MM.1S (cell line): ENCODE results near the gene CNTN1.

Experiments used
- DNase-seq: peaks from one replicate; pipeline ENCODE4 v3.0.0-alpha.2; 2015
- H2AFZ ChIP-seq: fragments of 300-600 bp; sonication (generic); 2 replicates; pipeline ENCODE4 v1.6.0; 2016; ENCODE audit warnings: antibody characterized with exemption, low read length
- H3F3A ChIP-seq: fragments of 300-600 bp; sonication (generic); 2 replicates; pipeline ENCODE4 v1.6.1; 2016; ENCODE audit warnings: mild to moderate bottlenecking, antibody characterized with exemption, low read length, moderate library complexity, mixed read lengths; ENCODE audit not compliant: insufficient read depth
- H3K27ac ChIP-seq: fragments of 300-600 bp; sonication (generic); 2 replicates; pipeline ENCODE4 v1.5.1; 2016; ENCODE audit warnings: mild to moderate bottlenecking, low read length
- H3K27me3 ChIP-seq: fragments of 300-600 bp; sonication (generic); replicated peaks from 2 replicates; pipeline ENCODE4 v1.6.0; 2016; ENCODE audit warnings: low read length; ENCODE audit not compliant: insufficient read depth
- H3K36me3 ChIP-seq: fragments of 300-600 bp; sonication (generic); replicated peaks from 2 replicates; pipeline ENCODE4 v1.6.1; 2016; ENCODE audit warnings: mild to moderate bottlenecking, low read length, mixed read lengths; ENCODE audit not compliant: insufficient read depth
- H3K4me1 ChIP-seq: fragments of 300-600 bp; sonication (generic); 2 replicates; pipeline ENCODE4 v1.6.1; 2016; ENCODE audit warnings: low read length, mixed read lengths
- H3K4me2 ChIP-seq: fragments of 300-600 bp; sonication (generic); 2 replicates; pipeline ENCODE4 v1.6.0; 2016; ENCODE audit warnings: low read depth, low read length
- H3K4me3 ChIP-seq: fragments of 300-600 bp; sonication (generic); 2 replicates; pipeline ENCODE4 v1.5.1; 2016; ENCODE audit warnings: low read length, mixed read lengths
- H3K79me2 ChIP-seq: fragments of 300-600 bp; sonication (generic); 2 replicates; pipeline ENCODE4 v1.6.1; 2016; ENCODE audit warnings: mixed run types, low read length, mixed read lengths
- H3K9ac ChIP-seq: fragments of 300-600 bp; sonication (generic); 2 replicates; pipeline ENCODE4 v1.6.1; 2016; ENCODE audit warnings: low read length, mixed read lengths
- H3K9me2 ChIP-seq: fragments of 300-600 bp; sonication (generic); replicated peaks from 2 replicates; pipeline ENCODE4 v1.6.1; 2016; ENCODE audit warnings: mild to moderate bottlenecking, low read length, mixed read lengths; ENCODE audit not compliant: insufficient read depth
- H3K9me3 ChIP-seq: fragments of 300-600 bp; sonication (generic); replicated peaks from 2 replicates; pipeline ENCODE4 v1.6.1; 2016; ENCODE audit warnings: mild to moderate bottlenecking, low read length, mixed read lengths; ENCODE audit not compliant: insufficient read depth
- H4K20me1 ChIP-seq: fragments of 300-600 bp; sonication (generic); 2 replicates; pipeline ENCODE4 v1.6.1; 2016; ENCODE audit warnings: mild to moderate bottlenecking, low read length, moderate library complexity, mixed read lengths; ENCODE audit not compliant: insufficient read depth
- EZH2 ChIP-seq: fragments of 300-600 bp; sonication (generic); optimal IDR thresholded peaks from 2 replicates; pipeline ENCODE3; 2017; ENCODE audit warnings: low read depth, mild to moderate bottlenecking, antibody characterized with exemption, low read length, mixed read lengths
- EZH2phosphoT487 ChIP-seq: fragments of 300-600 bp; sonication (generic); IDR thresholded peaks from 2 replicates; pipeline ENCODE4 v1.6.1; 2018; ENCODE audit warnings: antibody characterized with exemption, low read length
- TF ChIP-seq, protein P1 (sequence below): fragments of 300-600 bp; sonication (generic); IDR thresholded peaks from 2 replicates; pipeline ENCODE4 v1.5.1; 2016; ENCODE audit warnings: antibody characterized with exemption, low read length, mixed read lengths

CNTN1 gene

DNA sequence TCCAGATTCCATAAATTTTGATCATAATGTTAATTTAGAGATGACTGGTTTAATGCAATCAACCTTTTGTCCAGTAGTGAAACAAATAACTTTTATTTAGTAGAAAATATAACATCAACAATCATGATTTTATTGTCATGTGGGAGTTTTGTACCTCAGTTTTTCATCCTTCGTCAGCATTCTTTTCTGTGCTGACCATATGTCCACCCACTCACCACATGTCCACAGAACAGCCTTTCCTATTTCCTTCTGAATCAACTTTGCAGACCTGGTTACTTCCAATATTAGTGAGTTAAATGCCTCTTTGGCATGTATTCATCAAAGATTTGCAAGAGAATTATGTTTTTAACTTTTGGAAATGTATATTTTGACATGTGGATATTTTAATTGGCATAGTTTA is 36.8 kb upstream of the CNTN1 start:
- H3K4me3 ChIP-seq, result no peak overlapping the region
- no peaks in the 10 kb centered on the region for H3F3A ChIP-seq
- no peaks in the 10 kb centered on the region for H3K36me3 ChIP-seq
- no peak overlapping the region for H3K9ac ChIP-seq
- DNase-seq, result no peak
- no peaks in the 10 kb centered on the region for H3K9me2 ChIP-seq
- H2AFZ ChIP-seq, result no peak overlapping the region
- no peaks in the 10 kb centered on the region for H4K20me1 ChIP-seq
- H3K27ac ChIP-seq, result no peak overlapping the region
- H3K27me3 ChIP-seq, result no peaks in the 10 kb centered on the region
- TF ChIP-seq EZH2 (no peak), EZH2phosphoT487 (no peak)
- TF ChIP-seq, protein P1, sequence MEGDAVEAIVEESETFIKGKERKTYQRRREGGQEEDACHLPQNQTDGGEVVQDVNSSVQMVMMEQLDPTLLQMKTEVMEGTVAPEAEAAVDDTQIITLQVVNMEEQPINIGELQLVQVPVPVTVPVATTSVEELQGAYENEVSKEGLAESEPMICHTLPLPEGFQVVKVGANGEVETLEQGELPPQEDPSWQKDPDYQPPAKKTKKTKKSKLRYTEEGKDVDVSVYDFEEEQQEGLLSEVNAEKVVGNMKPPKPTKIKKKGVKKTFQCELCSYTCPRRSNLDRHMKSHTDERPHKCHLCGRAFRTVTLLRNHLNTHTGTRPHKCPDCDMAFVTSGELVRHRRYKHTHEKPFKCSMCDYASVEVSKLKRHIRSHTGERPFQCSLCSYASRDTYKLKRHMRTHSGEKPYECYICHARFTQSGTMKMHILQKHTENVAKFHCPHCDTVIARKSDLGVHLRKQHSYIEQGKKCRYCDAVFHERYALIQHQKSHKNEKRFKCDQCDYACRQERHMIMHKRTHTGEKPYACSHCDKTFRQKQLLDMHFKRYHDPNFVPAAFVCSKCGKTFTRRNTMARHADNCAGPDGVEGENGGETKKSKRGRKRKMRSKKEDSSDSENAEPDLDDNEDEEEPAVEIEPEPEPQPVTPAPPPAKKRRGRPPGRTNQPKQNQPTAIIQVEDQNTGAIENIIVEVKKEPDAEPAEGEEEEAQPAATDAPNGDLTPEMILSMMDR, result no peak
- no peaks in the 10 kb centered on the region for H3K79me2 ChIP-seq
- no peak overlapping the region for H3K4me2 ChIP-seq
- H3K9me3 ChIP-seq, result no peaks in the 10 kb centered on the region
- no peaks in the 10 kb centered on the region for H3K4me1 ChIP-seq

DNA sequence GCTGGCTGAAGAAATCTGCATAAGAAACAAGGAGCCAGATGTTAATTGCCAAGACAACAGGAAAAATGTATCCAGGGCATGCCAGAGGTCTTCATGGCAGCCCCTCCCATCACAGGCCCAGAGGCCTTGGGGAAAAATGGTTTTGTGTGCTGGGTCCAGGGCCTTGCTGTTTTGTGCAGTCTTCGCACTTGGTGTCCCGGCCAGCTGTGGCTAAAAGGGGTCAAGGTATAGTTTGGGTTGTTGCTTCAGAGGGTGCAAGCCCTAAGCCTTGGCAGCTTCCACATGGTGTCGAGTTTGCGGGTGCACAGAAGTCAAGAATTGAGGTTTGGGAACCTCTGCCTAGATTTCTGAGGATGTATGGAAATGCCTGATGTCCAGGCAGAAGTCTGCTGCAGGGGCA is 29.9 kb upstream of the CNTN1 start:
- Histone ChIP-seq H4K20me1 (no peaks in the 10 kb centered on the region), H3K4me3 (no peak overlapping the region), H3K4me2 (no peak overlapping the region), H3K27me3 (no peaks in the 10 kb centered on the region), H3K9me2 (no peaks in the 10 kb centered on the region), H3K4me1 (no peaks in the 10 kb centered on the region), H3K9me3 (no peaks in the 10 kb centered on the region), H3K27ac (no peak overlapping the region), H3K9ac (no peak overlapping the region), H3K79me2 (no peaks in the 10 kb centered on the region), H3K36me3 (no peaks in the 10 kb centered on the region), H2AFZ (no peak overlapping the region), H3F3A (no peaks in the 10 kb centered on the region)
- TF ChIP-seq EZH2 (no peak), EZH2phosphoT487 (no peak)
- TF ChIP-seq, protein P1, result no peak
- DNase-seq, result no peak

DNA sequence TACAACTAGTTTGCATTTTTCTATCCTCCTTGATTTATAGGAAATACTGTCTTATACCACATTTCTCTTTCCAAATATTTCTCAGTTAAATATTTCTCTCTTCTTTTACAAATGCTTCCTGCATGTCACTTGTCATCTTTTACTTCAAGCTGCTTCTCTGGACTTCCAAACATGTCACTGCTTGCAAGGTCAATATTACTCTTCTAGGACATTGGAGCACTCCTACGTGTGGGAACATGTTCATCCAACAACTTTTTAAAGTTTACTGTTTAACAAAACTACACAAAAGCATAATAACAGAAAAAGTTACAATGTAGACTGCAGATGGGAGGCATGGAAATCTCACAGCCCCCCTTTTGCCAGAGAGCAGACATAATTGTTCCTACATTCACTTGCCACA is 28.5 kb upstream of the CNTN1 start:
- no peak overlapping the region for H2AFZ ChIP-seq
- no peak overlapping the region for H3K27ac ChIP-seq
- H3K4me2 ChIP-seq, result no peak overlapping the region
- no peak overlapping the region for H3K4me3 ChIP-seq
- H3K9me3 ChIP-seq, result no peaks in the 10 kb centered on the region
- no peaks in the 10 kb centered on the region for H3K79me2 ChIP-seq
- no peak for DNase-seq
- H3K4me1 ChIP-seq, result no peaks in the 10 kb centered on the region
- no peaks in the 10 kb centered on the region for H3F3A ChIP-seq
- no peaks in the 10 kb centered on the region for H3K9me2 ChIP-seq
- H3K27me3 ChIP-seq, result no peaks in the 10 kb centered on the region
- no peak for TF ChIP-seq EZH2phosphoT487
- TF ChIP-seq, protein P1, result no peak
- TF ChIP-seq EZH2, result no peak
- no peak overlapping the region for H3K9ac ChIP-seq
- H4K20me1 ChIP-seq, result no peaks in the 10 kb centered on the region
- H3K36me3 ChIP-seq, result no peaks in the 10 kb centered on the region
